ENCODE data around the gene F2R.

DNA sequence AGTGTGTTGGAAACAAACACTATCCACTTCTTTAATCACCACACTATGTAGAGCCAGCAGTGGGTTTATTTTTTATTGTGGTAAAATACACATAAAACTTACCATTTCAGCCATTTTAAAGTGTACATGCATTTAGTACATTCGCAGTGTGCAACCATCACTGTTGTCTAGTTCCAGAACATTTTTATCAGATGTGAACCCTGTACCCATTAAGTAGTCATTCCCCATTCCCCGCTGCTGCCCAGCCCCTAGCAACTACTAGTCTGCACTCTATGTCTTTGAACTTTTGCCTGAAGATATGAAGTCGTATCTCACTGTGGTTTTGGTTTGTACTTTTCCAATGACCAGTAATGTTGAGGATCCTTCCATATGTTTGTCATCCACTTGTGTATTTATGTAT, 30.2 kb upstream of the F2R start:
- TF ChIP-seq GATA2 (IDR thresholded peaks at IDR 0.05; ENCODE audit: low read depth, low read length): no peak
- TF ChIP-seq GATA3 (IDR thresholded peaks at IDR 0.05; ENCODE audit: low read depth, low read length): no peak
